ENCODE data around the gene SLC9A9.

The SLC9A9 gene

DNA sequence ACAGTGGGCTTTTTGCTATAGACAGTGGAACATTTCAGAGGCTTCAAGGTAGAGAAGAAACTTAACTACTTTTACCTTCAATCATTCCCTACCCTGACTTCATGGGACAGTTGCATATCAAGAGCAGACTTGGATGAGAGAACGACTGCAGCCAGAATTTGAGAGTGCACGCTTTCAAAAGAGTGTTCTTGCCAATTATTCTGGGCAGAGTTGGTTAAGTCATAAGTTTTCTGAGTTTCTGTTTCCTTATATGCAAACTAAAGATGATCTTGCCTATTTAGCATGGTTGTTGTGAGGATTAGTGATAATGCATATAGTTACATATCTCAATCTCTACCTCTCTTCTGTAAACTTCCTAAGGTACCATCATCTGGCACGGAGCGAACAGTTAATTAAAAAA is 7.6 kb downstream of the SLC9A9 start:
- DNase-seq: no peak

DNA sequence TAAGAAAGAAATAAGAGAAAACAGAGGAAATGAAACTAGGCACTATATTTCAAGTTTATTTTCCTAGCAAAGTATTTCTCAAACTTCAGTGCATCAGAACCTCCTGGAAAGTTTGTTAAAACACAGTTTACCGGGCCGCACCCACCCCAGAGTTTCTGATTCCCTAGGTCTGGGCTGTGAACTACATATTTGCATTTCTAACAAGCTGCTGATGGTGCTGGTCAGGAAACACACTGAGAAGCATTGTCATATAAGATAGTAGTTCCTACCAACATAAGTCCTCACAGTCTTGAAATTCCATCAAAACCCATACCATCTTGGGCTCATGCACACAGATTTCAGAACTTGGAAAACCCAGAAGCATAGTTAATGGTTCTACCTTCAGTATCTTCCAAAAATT is 8.3 kb downstream of the SLC9A9 start:
- no peak for DNase-seq

DNA sequence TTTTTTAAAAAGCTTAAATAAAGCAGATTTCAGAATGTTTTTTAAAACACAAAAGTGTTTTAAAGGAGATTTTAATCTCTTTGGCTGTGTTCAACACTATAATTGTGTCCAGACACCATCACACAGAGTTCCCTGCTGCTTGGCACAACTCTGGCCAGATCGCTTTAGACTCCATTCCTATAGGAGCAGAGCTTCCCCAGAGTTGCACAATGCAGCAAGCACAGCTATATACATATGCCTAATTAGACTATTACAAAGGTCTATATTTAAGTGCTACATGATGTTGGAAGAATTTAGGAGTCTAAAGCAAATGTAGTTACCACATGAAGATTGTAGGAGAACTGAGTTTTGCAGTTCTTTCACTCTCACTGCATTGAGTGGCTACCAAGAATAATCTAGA is 11.2 kb downstream of the SLC9A9 start:
- DNase-seq: peak in 1 of 14 donors; percentile 2

DNA sequence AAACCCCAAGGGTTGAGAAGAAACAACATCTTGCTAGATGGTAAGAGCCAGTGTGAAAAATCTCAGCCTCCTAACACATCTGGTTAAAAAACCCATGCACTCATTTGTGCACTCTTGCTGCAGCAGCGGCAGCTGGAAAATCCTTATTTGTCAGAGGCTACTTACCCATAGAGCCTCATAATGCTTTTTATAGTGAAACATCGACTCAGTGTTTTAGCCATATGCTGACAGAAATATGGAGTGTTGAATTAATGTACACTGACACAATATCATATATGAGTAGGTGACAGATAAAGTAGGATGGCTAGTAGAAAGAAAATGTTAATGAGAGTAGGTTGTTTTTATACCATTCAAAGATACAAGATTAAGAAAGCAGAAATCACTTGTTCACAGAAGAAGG is 13.0 kb downstream of the SLC9A9 start:
- no peak for DNase-seq

DNA sequence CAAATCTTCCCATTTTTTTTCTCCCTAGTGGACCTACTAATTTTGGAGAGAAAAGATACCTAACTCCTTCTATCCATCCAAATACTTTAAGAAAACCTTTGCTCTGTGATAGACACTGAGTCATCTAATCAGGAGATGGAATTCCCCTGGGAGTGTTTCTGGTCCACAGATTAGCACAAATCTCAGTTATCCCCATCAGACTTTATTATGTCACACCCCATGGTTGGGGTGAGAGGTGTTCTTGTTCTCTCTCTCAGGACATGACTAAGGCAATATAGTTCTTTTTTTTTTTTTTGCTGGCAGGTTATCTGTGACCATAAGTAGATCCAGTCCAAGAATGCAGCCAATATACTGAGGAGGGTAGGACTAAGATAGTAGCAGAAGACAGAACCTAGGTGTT is 15.8 kb downstream of the SLC9A9 start:
- no peak for DNase-seq

DNA sequence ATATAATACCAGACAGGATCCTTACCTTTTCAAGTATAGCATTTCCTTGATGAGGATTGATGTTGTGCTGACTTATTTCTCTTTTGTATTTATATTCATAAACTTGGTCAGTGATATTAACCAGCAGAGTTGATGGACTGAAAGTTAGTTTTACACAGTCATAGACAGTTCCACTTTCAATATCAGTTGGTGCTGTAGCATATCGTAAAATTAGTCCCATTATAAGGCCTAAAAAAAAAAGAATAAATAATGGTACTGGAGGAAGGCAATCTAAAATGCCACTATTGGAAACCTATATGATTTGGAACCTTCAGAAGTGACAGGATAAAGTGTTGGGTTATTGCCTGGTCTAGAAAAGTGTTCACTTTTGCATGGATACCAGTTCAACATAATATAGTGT is 16.3 kb downstream of the SLC9A9 start:
- no peak for DNase-seq

DNA sequence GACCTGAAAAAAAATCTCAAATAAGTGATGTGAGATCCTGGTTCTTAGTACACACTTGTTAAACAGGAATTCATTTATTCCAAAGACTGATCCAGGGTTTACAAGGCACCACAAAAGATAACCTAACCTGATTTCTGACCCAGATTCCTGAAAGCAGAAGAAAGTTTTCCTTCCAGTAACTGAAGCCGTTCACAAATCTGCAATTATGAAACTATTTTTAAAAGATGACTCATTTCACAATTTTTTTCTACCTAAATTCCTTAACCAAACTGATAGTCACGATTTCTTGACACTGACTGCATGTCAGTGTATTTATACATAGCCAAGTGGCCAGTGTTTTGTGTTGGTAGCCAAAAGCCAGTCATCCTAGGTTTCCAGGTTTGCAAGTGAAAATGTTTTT is 17.1 kb downstream of the SLC9A9 start:
- no peak for DNase-seq

DNA sequence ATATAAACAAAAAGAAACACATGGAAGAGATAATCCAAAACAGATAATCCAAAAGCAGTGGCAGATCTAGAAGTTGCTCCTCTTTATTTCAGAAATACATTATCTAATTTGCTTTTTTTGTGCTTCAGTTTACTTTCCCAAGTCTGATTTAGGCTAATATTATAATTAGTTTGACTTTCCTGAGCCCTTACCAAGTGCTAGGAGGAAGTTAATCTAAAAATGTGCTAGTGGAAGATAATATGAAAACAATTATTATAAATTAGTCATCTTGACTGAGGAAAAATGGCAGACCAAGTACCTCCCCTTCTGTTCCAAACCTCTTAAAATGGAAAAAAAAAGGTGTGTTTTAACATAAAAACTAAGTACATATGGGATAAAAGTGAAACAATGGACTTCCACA is 17.5 kb downstream of the SLC9A9 start:
- no peak for DNase-seq

DNA sequence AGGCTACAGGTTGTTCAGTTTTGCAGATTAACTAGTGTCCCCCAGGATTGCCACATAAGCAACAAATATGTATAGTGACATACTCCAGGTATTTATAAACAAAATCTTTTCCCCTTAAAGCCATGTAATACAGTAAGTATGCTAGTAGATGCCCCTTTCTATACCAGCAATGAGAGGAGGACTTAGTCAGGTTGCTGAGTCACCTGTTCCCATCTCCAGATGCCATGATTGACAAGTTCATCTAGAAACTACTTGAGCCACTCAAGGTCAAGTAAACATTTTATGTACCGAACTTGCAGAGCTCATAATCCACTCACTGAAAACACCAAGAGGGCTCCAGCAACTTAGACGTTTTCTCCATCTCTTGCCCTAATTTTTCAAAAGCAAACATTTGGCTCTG is 18.2 kb downstream of the SLC9A9 start:
- DNase-seq: no peak

DNA sequence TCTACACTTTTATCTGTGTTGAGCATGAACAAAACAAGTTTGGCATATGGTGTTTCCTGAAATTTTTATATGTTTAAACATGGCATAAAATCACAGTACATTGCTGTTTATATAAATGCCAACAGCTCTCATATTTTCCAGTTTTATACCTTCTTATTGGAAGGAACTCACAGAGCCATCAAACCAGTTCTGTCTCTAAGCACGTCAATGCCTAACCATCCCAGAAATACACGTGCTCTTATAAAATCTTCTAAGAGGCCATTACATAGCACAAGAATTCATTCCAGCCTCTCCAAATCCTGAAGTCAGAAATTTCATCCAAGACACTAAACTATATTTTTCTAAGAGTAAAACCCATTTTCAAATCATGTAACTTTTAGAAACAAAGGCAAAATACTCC is 20.8 kb downstream of the SLC9A9 start:
- DNase-seq: no peak

DNA sequence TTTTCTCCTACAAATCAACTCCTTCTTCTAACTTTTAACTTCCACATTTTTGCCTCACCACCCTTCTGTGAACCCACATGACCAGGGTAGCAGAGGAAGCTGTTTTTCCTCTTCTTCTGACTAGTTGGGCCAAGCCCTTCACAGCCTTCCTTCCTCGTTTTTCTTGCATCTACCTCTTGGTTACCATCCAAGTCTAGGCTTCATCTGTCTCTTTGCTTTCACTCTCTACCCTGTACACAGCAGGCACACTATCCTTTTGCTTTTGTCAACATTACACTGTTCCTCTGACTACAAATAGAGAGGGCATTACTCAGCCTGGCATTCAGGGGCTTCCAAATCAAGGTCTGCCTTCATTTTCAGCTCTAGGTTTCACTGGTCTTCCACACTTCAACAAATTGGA is 22.0 kb downstream of the SLC9A9 start:
- peak in 1 of 14 donors; percentile 28 for DNase-seq

DNA sequence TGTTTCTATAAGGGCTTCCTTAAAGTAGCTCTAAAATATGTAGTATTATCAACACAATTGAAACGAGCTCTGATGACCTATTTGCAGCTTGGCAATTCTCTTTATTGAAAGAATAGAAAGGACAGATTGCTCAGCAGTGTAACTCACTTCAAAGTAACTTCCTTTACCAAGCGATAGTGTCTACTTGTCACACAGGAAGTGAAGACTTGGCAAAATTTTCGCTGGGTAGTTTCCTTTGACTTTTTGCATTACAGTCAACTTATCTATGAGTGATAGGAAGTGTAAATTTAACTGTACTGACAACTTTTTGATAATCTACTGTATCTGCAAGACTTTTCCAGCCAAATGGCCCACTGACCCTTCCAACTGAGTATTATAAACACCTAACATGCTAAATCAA is 22.8 kb downstream of the SLC9A9 start:
- no peak for DNase-seq

DNA sequence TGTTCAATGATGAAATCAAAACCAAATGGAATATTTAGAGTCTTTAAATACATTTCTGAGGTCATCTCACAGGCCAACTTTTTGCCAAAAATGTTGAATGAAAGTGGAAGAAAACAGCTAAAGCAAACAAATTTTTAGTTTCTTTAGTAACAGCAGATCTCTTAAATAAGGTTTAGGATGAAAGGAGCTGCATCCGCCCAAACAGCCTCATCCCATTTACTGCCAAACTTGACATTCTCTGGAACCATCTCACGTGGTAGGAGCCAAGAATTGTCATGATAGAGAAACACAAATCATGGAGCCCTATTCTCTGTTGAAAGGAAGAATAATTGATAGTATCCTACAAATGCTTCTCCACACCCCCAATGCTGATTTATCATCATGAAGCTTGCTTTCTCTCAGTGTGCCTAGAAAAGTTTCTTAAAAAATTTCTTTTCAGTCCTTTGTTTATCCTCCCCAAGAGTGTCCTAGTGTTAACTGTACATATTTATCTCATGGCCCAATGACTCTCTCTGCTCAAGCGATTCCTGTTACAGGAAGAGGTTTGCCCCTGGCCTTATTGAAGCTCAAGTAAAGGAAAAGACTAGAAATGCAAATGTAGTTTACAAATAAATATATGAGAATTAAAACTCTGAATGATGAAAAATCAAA is 23.4 kb downstream of the SLC9A9 start:
- DNase-seq: no peak

DNA sequence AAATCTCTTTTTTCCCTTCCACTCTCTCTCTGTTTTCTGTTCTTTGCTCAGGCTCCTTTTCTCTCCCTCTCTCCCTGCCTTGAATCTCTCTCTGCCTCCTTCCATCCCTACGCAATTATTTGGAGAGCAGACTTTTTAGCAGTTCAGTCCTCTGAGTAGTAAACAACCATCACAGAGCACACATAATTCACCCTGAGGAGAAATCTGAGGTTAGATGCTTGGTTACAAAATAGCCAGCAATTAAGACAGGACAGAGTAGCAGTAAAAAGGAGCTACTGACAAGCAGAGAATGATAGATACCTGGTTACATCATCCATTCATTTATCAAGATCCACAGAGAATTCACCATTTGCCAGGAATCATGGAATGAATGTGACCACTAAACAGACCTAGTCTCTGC is 25.5 kb downstream of the SLC9A9 start:
- no peak for DNase-seq

DNA sequence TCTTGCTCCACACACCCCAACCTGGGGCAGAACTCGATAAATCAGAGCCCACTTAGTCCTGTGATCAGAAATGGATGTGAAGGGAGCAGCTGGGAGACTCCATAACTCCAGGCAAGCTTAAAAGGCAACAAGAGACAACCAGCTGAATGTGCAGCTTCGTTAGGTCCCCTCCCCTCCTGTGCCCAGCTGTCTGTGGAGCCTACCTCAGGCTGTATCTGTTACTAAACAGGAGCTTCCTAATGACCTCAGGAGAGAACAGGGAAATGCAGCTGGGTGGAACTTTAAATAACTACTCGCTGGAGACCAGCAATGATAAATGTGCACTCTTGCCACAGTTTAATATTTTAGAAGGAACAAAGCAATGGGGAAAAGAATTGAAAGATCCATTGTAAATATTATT is 25.9 kb downstream of the SLC9A9 start:
- no peak for DNase-seq

DNA sequence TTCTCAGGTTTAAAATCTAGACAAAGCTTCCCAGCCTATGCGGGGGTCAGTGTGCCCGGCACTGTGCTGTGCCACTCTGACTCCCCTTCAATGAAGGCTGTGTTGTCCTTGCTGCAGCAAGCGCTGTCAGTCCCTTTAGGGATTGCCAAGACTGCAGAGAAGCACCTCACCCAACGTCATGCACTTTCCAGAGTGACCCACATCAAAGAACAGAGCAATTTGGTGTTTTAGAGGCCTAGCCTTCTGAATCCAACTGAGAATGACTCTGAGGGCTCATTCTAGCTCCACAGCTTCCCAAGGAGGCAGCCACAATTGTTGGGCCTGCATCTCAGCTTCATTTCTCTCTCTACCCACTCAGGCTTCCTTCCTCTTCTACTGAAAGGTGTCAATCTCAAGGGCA is 26.4 kb downstream of the SLC9A9 start:
- no peak for DNase-seq

DNA sequence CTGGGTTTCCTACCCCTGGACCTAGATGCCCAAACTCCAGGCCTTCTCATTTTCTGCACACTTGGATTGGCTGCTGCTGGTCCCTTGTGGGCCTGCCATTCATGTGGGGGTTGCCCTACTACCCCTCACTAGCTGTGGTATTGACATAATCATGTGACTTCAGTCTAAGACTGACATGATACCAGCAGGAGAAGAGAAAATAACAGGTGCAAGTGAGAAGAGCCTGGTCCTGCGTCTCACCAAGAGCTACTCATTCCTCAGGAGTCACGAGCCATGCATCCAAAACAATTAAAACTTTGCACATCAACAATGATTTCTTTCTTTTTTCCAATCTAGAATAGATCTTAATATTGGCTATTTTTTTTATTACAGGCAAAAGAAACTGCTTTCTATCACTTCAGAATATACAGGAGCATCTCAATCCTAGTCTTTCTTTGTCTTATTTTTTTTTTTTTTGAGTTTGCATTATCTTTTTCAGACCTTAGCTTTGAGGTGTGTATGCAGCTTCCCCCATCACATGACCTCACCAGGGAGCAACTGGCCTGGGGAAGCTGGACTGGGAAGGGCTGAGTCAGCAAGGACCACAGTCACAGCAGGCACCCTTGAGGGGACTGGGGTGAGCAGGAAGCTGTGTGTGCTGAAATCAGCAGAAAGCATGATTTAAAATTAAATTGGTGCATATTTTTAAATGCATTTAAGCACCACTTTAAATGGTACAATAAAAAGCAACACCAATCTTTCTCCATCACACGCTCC is 27.6 kb downstream of the SLC9A9 start:
- DNase-seq: peak in 2 of 14 donors; percentile 18 to 21

DNA sequence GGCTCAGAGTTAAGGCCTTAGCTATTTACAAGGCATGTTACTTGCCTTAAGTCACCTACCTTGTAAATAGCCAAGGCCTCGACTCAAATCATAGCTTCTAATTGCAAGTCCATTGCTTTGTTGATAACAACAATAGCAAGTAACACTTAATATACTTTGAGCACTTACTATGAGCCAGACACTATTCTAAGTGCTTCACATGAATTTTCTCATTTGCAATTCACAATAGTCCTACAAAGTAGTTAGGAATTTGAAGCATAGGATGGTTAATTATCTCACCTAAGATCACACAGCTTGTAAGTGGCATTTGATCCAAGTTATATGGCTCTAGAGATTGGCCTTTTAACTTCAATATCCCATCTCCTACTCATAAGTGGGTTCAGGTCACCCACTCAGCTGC is 28.4 kb downstream of the SLC9A9 start:
- DNase-seq: no peak

DNA sequence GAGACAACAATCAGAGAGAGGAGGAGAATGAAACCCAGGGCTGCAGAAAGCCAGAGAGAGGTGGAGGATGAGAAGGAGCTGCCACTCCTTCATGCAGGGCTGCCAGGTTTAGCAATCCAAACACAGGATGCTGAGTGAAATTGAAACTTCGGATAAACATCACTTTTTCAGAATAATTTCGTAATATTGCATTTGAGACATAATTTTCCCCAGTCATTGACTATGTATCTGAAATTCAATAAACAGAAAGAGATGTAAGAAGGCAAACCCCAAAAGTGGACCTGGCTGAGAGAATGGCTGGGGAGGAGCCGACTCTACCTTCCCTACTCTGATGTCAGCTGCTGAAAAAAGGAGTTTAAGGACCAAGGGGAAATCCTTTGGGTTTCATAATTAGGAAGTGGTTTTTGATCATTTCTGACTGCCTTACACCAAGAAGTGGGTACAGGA is 33.8 kb downstream of the SLC9A9 start:
- no peak for DNase-seq

DNA sequence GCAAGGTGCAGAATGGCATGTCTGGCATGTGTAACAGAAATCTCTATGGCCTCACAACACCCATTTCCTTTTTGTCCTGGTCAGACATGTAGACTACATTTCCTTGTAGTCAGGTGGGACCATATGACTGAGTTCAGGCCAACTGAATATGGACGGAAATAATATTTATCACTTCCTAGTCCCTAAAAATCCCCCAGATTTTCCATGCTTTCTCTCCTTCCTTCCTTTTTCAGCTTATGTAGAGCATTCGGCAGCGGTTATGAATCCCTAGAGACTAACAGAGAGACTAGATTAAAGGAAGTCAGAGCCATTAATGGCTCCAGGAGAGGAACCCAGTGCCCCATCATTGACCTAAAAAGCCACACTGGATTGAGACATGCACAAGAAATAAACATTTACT is 35.8 kb downstream of the SLC9A9 start:
- DNase-seq: no peak

DNA sequence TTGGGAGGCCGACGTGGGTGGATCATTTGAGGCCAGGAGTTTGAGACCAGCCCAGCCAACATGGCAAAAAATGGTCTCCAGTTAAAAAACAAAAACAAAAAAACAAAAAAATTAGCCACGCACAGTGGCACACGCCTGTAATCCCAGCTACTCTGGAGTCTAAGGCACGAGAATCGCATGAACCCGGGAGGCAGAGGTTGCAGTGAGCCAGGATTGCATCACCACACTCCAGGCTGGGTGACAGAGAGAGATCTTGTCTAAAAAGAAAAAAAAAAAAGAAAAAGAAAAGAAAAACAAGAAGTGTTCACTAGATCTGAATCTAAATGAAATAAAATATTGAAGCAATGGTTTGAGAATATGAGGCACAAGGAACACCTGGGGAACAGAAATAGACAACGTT is 36.7 kb downstream of the SLC9A9 start:
- DNase-seq: no peak

DNA sequence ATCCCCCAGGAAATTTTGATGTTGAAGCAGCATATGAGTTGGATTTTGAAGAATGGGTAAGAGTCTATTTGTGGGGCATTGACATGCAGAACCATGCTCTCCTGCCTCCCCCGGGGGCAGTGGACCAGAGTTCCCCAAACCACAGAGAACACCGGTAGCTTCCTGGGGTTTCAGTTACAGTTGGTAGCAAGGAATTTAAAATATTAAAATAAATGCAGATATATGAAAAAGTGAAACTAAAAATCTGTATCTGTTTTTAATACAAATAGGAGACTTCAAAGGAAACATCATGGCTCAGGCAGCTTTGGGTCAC is 37.4 kb downstream of the SLC9A9 start:
- no peak for DNase-seq

DNA sequence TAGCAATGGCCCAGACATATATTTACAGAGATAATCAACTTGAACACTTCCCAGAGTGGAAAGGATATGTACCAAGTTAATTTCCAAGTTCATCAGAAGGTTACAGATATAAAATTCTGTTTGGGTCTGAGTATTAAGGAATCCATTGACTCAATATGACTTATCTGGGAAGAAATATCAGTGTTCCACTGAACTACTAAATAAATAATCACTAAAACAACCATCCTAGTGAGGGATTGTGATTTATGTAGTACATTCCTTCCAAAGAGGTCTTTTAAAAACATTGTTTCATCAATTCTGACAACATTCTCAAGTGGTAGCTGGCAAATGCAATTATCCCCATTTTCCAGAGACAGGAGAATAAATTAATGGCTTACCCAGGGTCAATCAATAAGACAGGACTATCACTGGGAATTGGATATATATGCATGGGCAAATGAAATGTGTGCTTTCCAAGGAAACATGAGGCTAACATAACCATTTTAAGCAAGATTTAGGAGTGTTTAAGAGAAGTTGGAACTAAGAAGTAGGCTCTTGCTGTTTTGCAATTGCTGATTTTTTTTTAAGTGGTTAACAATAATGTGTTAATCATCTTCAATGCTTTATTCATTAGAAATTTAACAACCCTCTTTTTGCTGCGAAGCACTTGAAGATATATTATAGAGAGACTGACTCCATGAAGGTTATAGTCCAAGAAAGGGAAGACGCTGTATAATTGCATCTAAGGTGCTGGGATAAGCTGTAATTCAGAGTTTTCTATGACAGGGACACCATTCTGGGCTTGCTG is 37.9 kb downstream of the SLC9A9 start:
- DNase-seq: no peak

DNA sequence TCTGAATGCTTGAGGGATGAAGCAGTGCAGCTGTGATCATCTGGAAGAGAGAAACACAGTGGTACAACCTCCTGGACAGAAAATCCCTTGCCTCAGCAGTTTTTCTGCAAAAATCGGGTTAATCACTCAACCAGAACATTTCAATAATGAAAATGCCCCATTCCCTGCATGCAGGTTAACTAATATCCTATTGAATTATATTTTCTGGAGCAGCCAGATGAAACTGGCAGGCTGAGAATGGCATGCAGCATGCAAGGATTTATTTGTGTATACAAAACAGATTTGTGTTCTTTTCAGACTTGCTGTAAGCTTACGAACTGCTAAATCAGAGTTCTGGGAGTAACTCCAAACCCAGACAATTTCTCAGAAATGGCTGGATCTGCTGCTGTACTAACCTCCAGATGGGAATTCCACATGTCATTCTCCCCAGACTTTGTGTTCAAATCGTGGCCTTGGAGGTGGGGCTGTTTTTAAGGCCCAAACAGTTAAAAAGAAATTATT is 39.1 kb downstream of the SLC9A9 start:
- no peak for DNase-seq

All from C1 segment of cervical spinal cord (tissue), 14 donors.